GM21717 (cell line): ENCODE results near the gene RSKR.
"Not testable (repeated sequence)": the region's sequence is repeated elsewhere in the genome, so short reads cannot be mapped to it uniquely, and the experiment has no call there.

Experiments
- ATAC-seq: cut with Tn5 transposase; IDR thresholded peaks from one replicate; pipeline ENCODE4 v1.9.1; 2021; ENCODE audit warnings: mild to moderate bottlenecking, moderate library complexity; ENCODE audit not compliant: unreplicated experiment

Gene RSKR

DNA sequence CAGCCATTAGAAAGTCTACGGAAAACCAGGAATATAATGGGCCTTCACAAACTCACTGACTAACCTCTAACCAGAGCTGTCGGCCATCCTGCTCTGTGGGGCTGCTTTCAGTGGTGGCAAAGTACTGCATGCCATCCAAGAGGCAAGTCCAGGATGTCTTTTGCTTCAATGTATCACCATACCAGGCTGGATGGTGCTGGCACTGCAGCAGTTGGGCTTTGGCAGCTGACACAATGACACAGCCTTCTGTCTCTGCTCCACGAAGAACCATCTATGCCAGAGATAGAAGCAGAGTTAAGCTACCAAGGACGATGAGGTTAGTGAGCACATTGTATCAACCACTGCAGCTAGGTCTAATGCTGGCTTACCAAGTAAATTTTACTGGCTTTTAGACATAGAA lies 9.7 kb upstream of the RSKR start:
- no peak for ATAC-seq

DNA sequence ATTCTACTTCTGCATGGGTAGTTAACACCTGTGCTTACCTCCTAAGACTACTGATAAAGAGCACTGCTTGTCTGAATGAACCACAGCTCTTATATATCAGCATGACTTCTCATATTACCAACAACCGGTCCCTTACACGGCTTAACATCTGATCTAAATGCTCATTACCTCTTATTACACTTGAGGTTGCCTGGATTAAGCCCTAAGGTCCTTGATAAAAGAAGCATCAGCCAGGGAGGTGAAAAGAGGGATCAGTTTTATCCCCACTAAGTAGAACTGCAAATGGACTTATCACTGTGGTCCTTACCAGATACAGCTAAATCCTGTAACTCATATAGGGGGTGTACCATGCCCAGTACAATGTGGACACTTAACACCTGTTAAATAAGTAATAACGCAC lies 8.2 kb upstream of the RSKR start:
- no peak for ATAC-seq

DNA sequence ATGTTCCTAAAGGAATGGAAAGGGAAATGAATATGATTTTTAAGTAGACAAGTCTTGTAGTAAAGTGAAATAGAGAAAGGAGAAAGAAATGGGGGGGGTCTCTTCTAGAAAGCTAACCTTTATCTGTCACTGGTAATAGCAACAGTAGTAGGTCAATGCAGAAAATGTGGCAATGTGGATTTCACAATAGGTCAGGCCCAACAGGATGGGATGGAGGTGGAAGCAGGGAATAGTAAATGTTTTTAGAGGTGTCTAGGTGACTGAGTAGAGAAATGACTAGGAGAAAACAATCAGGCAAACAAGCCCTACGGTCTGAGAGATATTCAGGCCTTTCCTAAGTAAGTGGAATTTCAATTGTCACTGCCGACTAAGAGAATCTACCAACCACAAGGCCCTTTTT lies 6.0 kb upstream of the RSKR start:
- ATAC-seq, result no peak

DNA sequence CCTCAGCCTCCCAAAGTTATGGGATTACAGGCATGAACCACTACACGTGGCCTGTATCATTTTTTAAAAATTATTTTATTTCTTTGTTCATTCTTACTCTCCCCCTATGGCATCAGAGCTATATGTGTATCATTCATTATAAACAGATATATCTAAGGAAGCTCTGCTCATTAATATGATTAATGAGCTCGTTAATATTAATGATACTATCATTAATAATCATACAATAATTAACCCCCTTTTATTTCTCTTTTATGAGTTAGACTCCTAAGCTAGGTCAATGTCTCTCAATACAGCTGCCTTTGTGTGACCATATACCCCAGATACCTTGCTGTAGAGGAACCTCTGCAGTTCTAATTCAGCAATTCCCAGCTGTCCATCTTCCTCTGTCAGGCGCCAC lies 4.5 kb upstream of the RSKR start:
- no peak for ATAC-seq

DNA sequence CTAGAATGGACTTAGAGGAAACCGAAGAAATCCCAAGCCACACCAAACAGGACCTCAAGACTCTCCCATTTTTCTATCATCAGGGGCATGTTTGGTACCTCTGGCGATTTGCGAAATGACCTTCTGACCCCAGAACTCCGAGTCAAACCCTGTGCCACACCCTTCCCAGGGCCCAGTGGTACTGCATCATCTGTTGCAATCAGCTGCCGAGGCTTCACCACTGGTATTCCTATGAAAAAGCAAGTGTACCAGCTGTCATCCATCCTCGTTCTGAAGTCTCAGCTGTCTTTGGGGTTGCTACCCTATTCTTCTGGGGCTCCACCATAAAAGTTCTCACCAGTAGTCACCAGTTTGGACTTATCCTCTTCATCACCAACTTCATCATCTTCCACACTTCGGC lies 2.3 kb upstream of the RSKR start:
- no peak for ATAC-seq

DNA sequence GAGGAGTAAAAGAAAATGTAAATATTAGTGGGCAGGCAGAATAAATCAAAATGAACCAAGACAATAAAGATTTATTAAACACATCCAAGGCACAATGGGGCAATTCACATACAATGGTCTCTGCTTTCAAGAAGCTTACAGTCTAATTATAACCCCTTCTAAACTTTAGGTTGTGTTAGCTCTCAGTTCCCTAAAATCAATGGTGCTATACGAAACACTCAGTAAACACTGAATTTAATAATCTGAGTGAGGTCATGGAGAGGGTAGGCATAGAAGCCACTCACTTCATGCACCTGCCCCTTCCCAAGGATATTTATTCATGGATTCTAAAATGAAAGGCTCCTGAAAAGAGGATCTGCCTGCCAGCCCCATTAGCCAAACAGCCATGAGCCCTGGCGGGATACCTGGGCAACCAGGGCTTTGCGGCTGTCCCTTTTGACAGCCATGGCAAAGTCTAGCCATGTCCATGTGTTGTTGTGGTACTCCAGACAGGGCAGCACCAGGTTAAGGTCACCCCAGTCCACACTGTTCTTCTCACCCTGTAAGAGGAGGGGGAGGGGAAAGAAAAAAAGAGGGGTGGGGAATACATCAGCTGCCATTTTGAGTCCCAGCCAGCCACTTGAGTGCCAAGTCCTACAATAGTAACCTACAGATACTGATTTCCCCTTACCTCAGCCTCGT lies 1.4 kb upstream of the RSKR start:
- no peak for ATAC-seq

DNA sequence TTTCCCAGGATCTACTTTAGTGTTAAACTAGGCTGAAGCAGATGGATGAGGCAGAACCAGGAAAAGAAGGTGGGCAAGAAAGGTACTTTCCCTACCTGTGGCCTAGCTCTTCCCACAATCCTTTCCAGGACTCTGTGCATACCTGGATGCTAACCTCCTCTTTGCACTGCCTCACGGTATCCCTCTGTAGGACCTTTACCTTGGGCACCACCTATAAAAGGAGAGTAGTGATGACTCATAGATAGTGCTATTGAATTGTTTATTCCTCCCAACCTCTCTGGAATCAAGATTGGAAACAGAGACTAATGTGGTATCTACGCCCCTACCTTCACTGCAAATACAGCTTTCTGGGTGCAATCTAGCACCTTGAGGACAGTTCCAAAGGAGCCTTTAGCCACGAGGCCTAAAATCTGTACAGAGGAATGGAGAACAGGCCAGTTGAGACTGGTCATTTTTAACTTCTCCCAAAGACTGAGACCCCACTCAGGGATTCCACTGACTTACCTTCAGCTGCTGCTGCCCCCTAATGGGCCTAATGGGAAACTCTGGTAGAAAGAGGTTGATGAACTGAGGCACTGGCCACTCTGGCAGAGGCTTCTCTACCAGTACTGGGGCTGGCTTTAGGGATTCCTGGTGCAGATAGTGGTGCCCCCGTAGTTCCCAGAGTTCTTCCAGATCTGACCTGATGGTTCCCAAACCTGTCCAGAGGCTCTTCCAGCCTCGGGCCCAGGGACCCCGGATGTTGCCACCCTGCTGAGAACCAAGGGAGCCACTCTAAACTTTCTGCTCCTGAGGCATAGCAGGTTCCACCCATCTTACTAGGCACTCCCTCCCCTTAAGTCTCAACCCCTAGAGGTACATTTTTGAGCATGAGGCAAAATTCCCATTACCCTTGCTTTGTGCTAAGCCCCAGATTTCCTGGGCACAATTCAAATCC lies 781 bp downstream of the RSKR start:
- no peak for ATAC-seq

DNA sequence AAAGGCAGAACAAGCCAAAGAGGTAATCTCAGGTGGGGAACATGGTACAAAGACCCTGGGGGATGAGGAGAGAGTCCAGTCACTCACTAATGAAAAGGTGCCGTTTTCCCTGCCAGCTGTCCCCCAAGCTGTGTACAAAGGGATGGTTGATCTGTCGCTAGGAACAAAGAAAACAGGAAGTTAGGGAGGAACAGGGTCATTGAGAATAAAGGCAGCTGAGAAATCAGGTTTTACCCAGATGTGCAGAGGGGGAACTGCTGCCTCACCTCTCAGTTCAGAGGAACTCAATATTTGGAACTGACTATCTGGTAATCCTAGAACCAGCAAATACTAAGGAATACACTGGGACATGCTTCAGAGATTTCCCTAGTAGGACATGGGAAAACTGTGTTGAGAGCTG lies 1.5 kb downstream of the RSKR start:
- no peak for ATAC-seq

DNA sequence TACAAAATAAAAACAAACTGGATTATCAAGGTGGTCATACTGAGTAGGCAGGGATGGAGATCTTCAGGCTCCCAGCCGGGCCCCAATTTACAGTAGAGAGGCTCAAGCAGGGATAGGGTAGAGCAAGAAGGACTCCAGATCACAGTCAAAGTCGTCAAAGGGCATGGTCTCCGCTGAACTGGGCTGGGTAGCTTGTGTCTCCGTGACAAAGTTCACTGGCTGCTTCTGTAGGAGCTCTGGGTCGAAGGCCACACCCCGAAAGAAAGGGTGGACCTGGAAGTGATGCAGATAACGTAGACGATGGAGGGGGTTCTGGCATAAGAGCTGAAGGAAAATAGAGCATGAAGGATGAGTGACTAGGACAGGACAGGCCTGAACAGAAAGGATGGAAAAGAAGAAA lies 3.6 kb downstream of the RSKR start:
- ATAC-seq, result no peak

DNA sequence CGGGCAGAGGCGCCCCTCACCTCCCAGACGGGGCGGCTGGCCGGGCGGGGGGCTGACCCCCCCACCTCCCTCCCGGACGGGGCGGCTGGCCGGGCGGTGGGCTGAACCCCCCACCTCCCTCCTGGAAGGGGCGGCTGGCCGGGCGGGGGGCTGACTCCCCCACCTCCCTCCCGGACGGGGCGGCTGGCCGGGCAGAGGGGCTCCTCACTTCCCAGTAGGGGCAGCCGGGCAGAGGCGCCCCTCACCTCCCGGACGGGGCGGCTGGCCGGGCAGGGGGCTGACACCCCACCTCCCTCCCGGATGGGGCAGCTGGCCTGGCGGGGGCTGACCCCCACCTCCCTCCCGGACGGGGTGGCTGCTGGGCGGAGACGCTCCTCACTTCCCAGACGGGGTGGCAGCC lies 10.0 kb downstream of the RSKR start:
- ATAC-seq, result not testable (repeated sequence)

DNA sequence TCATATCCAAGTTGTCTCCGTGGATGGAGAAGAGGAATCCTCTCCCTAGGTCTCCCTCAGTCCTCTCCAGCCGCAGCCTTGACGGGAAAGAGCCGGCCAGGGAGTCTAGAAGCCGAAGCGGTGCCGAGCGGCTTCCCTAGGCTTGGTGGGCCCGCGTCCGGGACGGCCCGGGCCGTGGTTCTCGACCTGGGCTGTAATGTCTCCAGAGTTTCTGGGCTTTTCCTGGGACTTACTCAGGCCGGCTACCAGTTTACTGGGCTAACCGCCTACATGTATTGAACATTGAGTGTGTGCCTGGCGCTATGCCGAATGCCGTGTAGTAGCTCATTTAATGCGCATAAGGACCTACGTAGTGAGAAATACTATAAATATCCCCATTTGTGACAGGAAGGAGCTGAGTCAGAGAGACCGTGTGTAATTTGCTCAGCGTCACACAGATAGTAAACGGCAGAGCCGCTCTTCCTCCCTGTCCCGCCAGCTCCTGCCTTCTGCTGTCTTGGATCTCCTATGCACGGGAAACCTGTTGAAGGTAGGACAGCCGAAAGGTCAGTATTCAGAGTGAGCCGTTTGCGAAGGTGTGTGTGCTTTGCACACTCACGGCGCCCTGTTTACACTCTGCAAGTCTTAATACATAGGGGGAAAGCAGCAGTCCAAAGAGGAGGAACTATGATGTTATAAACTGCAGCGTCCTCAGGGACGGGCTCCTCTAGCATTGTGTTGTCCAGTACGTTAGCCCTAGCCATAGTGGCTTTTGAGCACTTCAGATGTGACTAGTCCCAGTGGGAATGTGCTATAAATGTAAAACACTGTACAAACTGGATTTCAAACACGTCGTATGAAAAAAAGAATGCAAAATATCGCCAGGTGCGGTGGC lies 14.4 kb downstream of the RSKR start:
- peak; percentile 40 for ATAC-seq

DNA sequence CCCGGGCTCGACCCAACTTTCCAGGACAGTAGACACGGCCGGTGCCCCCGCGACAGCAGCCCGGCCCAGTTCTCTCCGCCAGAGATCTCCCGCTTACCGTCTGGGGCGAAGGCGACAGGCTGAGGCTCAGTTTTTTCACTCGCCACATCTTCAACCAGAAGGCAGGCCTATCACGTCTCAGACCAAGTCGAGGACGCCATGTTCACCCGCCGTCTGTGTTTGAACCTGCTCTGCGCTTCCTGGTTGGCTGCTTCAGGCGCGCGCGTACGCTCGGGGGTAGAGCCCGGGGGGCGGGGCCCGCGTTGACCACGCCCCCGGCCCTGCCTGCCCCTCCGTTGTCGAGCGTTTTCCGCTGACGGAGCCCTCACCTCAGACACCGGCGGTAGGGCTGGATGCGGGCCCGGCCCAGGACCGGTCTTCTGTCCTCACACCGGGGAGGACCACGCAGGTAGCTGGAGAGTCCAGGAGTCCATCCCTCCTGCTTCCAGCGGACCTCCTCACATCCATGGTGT lies 15.1 kb downstream of the RSKR start, which contains the start of gene SPAG5:
Gene SPAG5 (minus strand): TSS at position 227 of the 512 bp plus-strand sequence. CDS start 79 bp downstream, at position 148.
- peak; percentile 75 for ATAC-seq

DNA sequence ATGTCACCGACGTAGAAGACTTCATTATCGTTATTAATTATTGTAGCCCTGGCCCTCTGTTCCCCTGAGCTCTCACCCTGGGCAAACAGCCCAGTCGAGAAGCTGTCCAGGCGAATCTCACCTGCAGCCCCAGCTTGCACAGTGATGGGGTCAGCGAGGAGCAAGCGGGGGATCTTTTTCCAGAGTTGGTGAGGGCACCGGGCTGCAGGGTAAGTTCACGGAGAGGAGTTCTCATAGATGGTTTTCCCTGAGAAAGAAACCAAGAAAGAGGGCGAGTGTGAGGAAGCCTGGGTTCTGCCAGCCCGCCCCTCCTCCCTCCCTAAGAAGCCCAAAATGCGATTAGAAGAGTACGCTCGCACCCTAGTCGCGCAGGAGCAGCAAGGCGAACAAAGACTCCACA lies 15.6 kb downstream of the RSKR start:
- no peak for ATAC-seq

DNA sequence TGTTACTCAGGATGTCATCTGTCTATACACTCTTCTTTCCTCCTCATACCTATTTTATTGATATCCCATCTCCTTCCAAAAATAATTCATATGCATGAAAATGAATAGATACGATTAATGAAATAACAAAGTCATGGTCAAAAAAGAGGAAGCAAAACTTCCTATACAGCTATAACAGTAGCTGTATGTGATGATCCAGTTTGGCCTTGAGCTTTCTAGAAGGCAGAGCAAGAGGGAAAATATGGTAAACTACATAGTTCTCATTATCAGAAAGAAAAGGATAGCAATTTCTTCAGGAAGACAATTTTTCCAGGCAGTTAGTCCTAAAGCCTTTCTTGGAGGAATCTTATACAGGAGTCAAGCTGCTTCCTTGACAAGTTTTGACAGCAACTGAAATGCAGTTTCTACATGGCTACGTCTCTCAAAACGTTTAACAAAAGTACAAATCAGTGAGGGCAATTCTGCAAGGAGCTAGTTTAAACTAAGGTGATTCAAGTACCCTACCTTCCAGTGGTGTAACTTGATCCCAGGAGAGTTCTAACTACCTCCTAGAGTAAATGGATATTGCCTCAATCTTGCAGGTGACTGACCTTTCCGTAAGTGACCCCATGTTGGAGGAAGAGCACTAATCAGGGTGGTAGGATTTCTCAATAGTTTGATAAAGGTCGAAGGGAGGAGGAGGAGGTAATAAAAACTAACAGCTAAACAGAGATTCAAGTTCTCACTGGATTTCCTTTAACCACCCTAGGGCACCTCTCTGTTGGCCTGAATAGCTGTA lies 16.2 kb downstream of the RSKR start:
- no peak for ATAC-seq

DNA sequence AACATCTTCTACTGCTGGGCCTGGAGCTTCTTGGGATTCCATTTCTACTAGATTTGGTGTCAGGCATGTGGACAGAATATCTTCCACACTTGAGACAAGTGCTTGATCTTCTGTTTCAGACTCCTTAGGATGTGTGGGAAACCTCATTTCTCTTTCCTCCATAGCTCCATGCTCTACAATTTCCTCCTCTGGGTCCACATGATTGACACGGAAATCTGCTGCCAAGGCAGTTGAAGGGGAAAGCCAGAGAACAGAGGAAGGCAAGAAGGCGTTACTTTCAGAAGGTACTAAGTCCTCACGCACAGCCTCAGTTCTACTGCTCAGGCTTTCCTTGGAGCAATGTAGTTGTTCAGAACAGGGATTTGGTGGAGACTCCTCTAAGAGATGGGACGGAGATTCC lies 21.7 kb downstream of the RSKR start:
- ATAC-seq, result no peak

DNA sequence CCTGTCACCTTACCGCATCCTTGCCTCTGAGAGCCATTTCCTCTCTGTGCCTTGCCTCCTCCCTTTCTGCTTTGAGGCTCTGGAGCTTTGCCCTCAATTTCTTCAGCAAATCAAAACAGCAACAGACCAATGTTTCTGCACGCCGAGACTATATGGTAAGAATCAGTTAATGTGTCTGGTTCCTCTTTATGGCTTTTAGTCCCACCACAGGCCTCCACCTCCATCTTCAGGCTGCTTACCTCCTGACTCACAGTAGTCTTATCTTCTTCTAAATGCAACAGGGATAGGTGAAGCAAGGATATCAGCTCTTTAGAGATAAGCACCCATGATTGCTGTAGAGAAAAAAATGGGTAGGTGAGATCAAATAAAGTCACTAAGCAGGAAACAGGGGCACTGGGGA lies 28.1 kb downstream of the RSKR start:
- no peak for ATAC-seq

DNA sequence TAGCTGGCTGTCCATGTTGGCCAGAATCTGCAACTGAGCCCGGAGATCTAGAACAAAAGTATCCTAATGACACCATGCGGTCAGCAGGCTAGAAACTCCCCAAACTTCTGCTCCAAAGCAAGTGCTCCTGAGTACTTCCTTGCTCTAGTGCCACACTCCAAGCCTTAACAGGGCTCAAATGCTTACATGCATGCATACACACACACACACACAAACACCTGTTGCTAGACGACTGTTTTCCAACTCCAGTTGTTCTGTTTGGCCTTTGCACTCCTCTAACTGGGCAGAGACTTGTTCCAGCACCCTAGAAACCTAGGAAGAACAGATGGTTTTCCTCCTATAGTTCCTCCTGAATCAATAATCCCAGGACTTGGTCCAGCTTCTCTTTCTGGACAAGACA lies 29.6 kb downstream of the RSKR start:
- ATAC-seq, result no peak

DNA sequence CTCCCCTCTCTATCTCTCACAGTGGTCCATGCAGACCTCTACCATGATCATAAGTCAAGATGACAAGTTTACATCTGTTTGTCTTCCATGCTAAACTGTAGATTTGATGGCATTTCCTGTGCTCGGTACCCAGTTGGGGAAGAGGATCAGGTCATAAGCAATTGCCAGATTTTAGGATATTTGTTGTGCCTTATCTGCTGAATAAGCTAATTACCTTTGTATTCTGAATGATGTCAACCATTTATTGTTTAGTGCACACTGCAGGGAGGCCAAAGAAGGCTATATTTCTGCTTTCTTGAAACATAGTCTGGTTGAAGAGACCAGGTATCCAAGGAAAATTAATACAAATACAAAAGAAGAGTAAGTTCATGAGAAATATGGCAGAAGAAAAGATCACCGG lies 31.5 kb downstream of the RSKR start:
- ATAC-seq, result no peak

DNA sequence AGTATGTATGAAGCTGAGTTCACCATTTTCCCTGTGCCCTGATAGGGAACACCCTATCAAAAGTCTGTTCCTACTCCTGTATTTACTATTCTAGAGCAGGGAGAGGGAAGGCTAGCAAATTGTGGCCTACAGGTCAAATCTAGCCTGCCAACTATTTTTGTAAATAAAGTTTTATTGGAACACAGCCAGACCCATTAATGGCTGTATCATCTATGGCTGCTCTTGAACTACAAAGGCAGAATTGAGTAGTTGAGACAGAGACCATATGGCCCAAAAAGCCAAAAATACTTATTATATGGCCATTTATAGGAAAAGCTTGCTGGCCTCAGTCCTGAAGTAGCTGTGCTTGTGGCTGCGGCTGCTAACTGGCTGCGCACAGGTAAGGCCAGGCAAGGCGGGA lies 33.0 kb downstream of the RSKR start:
- ATAC-seq, result no peak

DNA sequence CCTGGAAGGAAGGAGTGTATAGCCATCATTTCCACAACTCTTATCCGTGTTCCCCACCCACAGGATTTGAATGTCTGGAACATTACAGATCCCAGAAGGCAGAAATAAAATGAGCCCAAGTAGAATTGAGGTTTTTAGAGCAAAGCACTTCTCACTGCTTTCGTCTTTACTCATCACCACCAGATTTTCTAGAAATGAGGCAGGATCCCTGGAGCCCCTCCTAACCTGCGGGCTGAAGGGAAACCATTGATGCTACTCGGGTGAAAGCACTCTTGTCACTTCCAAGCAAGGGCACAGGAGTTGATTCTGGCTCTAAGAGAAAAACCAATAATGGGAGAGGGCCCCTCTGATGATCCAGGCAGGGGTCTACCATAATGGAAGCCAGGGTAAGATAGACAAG lies 34.5 kb downstream of the RSKR start:
- no peak for ATAC-seq
